Breast epithelium (tissue), 3 donors: ENCODE measurements around the gene ORAI2.
"Not testable (repeated sequence)": the region's sequence is repeated elsewhere in the genome, so short reads cannot be mapped to it uniquely, and the experiment has no call there.

ENCODE experiments used
- CTCF ChIP-seq, 3 donors: fragments of 450-650 bp; IDR thresholded peaks; one replicate each; pipeline ENCODE4 v1.5.1; 2016 to 2017; ENCODE audit warnings: antibody characterized with exemption in 3 of 3, mild to moderate bottlenecking in 3 of 3, moderate library complexity in 3 of 3
- POLR2A ChIP-seq: fragments of 450-650 bp; IDR thresholded peaks from one replicate; pipeline ENCODE4 v1.6.1; 2016; ENCODE audit warnings: antibody characterized with exemption, mild to moderate bottlenecking, moderate library complexity

- not testable (repeated sequence) for TF ChIP-seq CTCF (IDR thresholded peaks at IDR 0.05); POLR2A
Measured at GRCh38 chr7:102493220-102493935, 60.0 kb downstream of the ORAI2 start.
